ENCODE measurements around the gene OSBPL8. TPM values are rescaled to one million over a fixed set of nuclear protein-coding genes. Genes with fewer than 3 reads are reported as not detected.
"Not testable (repeated sequence)": the region's sequence is repeated elsewhere in the genome, so short reads cannot be mapped to it uniquely, and the experiment has no call there.

OSBPL8 gene
- total RNA-seq, 2 experiments from 2014 or later: 119 to 130 TPM

GRCh38 chr12:76505050-76505449 is 54.5 kb downstream of the OSBPL8 start:
- no peak for DNase-seq
- Mint-ChIP-seq H3K4me1 (no peaks in the 10 kb centered on the region), H3K9me3 (peaks cover 10% of the 10 kb centered on the region), H3K27me3 (no peaks in the 10 kb centered on the region), H3K27ac (no peak overlapping the region), H3K4me3 (no peak overlapping the region), H3K36me3 (ENCODE audit: low read depth) (peaks cover 44% of the 10 kb centered on the region)
- ChIA-PET CTCF (no interaction called here), POLR2A (no interaction called here)

GRCh38 chr12:76504606-76505005 is 55.0 kb downstream of the OSBPL8 start:
- ChIA-PET POLR2A (no interaction called here), CTCF (no interaction called here)
- Mint-ChIP-seq H3K27ac (no peak overlapping the region), H3K4me3 (no peak overlapping the region), H3K36me3 (ENCODE audit: low read depth) (peaks cover 46% of the 10 kb centered on the region), H3K4me1 (no peaks in the 10 kb centered on the region), H3K27me3 (no peaks in the 10 kb centered on the region), H3K9me3 (peaks cover 9% of the 10 kb centered on the region)
- DNase-seq: no peak

GRCh38 chr12:76503957-76504356 is 55.6 kb downstream of the OSBPL8 start:
- Mint-ChIP-seq H3K4me3 (no peak overlapping the region), H3K27me3 (no peaks in the 10 kb centered on the region), H3K36me3 (ENCODE audit: low read depth) (peaks cover 44% of the 10 kb centered on the region), H3K9me3 (peaks cover 7% of the 10 kb centered on the region), H3K27ac (no peak overlapping the region), H3K4me1 (no peaks in the 10 kb centered on the region)
- DNase-seq: no peak
- CTCF ChIA-PET: interaction anchor here (0.6 kb wide), 1 partner anchor 1587 kb away, joined by 3 read pairs; no protein-coding TSS in a partner anchor
- POLR2A ChIA-PET: no interaction called here

GRCh38 chr12:76501390-76501789 is 58.2 kb downstream of the OSBPL8 start:
- Mint-ChIP-seq H3K4me1 (no peaks in the 10 kb centered on the region), H3K36me3 (ENCODE audit: low read depth) (peaks cover 45% of the 10 kb centered on the region), H3K4me3 (no peak overlapping the region), H3K27me3 (no peaks in the 10 kb centered on the region), H3K27ac (no peak overlapping the region), H3K9me3 (peaks cover 8% of the 10 kb centered on the region)
- POLR2A ChIA-PET: no interaction called here
- no peak for DNase-seq
- CTCF ChIA-PET: no interaction called here

- H3K27ac Mint-ChIP-seq, DNase-seq, POLR2A ChIA-PET, H3K27me3 Mint-ChIP-seq, CTCF ChIA-PET, H3K4me1 Mint-ChIP-seq, H3K4me3 Mint-ChIP-seq: not testable (repeated sequence)
- H3K9me3 Mint-ChIP-seq: peaks cover 21% of the 10 kb centered on the region
- H3K36me3 Mint-ChIP-seq (ENCODE audit: low read depth): peaks cover 43% of the 10 kb centered on the region
Observed at GRCh38 chr12:76499136-76499535, 60.4 kb downstream of the OSBPL8 start.

GRCh38 chr12:76495556-76495955 is 64.0 kb downstream of the OSBPL8 start:
- Mint-ChIP-seq H3K27ac (no peak overlapping the region), H3K4me1 (peaks cover 2% of the 10 kb centered on the region), H3K36me3 (ENCODE audit: low read depth) (peaks cover 49% of the 10 kb centered on the region), H3K27me3 (no peaks in the 10 kb centered on the region), H3K4me3 (no peak overlapping the region), H3K9me3 (peaks cover 33% of the 10 kb centered on the region)
- POLR2A ChIA-PET: no interaction called here
- CTCF ChIA-PET: interaction anchor here (1.0 kb wide), 1 partner anchor 156 kb away, joined by 3 read pairs; no protein-coding TSS in a partner anchor
- no peak for DNase-seq

GRCh38 chr12:76491292-76491691 is 68.3 kb downstream of the OSBPL8 start:
- Mint-ChIP-seq H3K4me1 (peaks cover 4% of the 10 kb centered on the region), H3K4me3 (no peak overlapping the region), H3K36me3 (ENCODE audit: low read depth) (peaks cover 64% of the 10 kb centered on the region), H3K9me3 (peaks cover 31% of the 10 kb centered on the region), H3K27me3 (no peaks in the 10 kb centered on the region), H3K27ac (no peak overlapping the region)
- DNase-seq: no peak
- POLR2A ChIA-PET: no interaction called here
- CTCF ChIA-PET: no interaction called here

- ChIA-PET CTCF (no interaction called here), POLR2A (no interaction called here)
- peaks cover 2% of the 10 kb centered on the region for H3K4me1 Mint-ChIP-seq
- no peak overlapping the region for H3K4me3 Mint-ChIP-seq
- H3K27ac Mint-ChIP-seq: no peak overlapping the region
- H3K36me3 Mint-ChIP-seq (ENCODE audit: low read depth): peaks cover 61% of the 10 kb centered on the region
- H3K9me3 Mint-ChIP-seq: peaks cover 27% of the 10 kb centered on the region
- DNase-seq: no peak
- H3K27me3 Mint-ChIP-seq: no peaks in the 10 kb centered on the region
Observed at GRCh38 chr12:76490763-76491162, 68.8 kb downstream of the OSBPL8 start.

- Mint-ChIP-seq H3K27ac (no peak overlapping the region), H3K27me3 (no peaks in the 10 kb centered on the region), H3K4me1 (peaks cover 2% of the 10 kb centered on the region), H3K36me3 (ENCODE audit: low read depth) (peaks cover 55% of the 10 kb centered on the region), H3K9me3 (peaks cover 19% of the 10 kb centered on the region), H3K4me3 (no peak overlapping the region)
- no peak for DNase-seq
- ChIA-PET CTCF (no interaction called here), POLR2A (no interaction called here)
Observed at GRCh38 chr12:76489737-76490136, 69.8 kb downstream of the OSBPL8 start.

- H3K36me3 Mint-ChIP-seq (ENCODE audit: low read depth): peaks cover 42% of the 10 kb centered on the region
- ChIA-PET CTCF (no interaction called here), POLR2A (no interaction called here)
- H3K4me3 Mint-ChIP-seq: no peak overlapping the region
- no peaks in the 10 kb centered on the region for H3K9me3 Mint-ChIP-seq
- H3K27me3 Mint-ChIP-seq: no peaks in the 10 kb centered on the region
- no peak overlapping the region for H3K27ac Mint-ChIP-seq
- peaks cover 5% of the 10 kb centered on the region for H3K4me1 Mint-ChIP-seq
- DNase-seq: no peak
Observed at GRCh38 chr12:76486011-76486410, 73.6 kb downstream of the OSBPL8 start.

- H3K27me3 Mint-ChIP-seq: no peaks in the 10 kb centered on the region
- CTCF ChIA-PET: no interaction called here
Observed at GRCh38 chr12:76480796-76481195, 78.8 kb downstream of the OSBPL8 start.

GRCh38 chr12:76478045-76478444 is 81.5 kb downstream of the OSBPL8 start:
- no peak for DNase-seq
- ChIA-PET CTCF (no interaction called here), POLR2A (no interaction called here)
- H3K4me3 Mint-ChIP-seq: no peak overlapping the region
- H3K27me3 Mint-ChIP-seq: no peaks in the 10 kb centered on the region
- H3K4me1 Mint-ChIP-seq: peaks cover 4% of the 10 kb centered on the region
- H3K36me3 Mint-ChIP-seq (ENCODE audit: low read depth): peaks cover 17% of the 10 kb centered on the region
- no peaks in the 10 kb centered on the region for H3K9me3 Mint-ChIP-seq
- no peak overlapping the region for H3K27ac Mint-ChIP-seq

More at GRCh38 chr12:76480796-76481195, 78.8 kb downstream of the OSBPL8 start:
- no peak overlapping the region for H3K27ac Mint-ChIP-seq
- no peak overlapping the region for H3K4me3 Mint-ChIP-seq
- peaks cover 22% of the 10 kb centered on the region for H3K36me3 Mint-ChIP-seq (ENCODE audit: low read depth)
- no peaks in the 10 kb centered on the region for H3K9me3 Mint-ChIP-seq
- peaks cover 4% of the 10 kb centered on the region for H3K4me1 Mint-ChIP-seq
- DNase-seq: no peak
- POLR2A ChIA-PET: no interaction called here

GRCh38 chr12:76472862-76473261 is 86.7 kb downstream of the OSBPL8 start:
- H3K27ac Mint-ChIP-seq; CTCF ChIA-PET; DNase-seq; H3K9me3 Mint-ChIP-seq; POLR2A ChIA-PET; H3K36me3 Mint-ChIP-seq (ENCODE audit: low read depth); H3K27me3 Mint-ChIP-seq; H3K4me1 Mint-ChIP-seq; H3K4me3 Mint-ChIP-seq: not testable (repeated sequence)

GRCh38 chr12:76471579-76471978 is 88.0 kb downstream of the OSBPL8 start:
- POLR2A ChIA-PET: no interaction called here
- Mint-ChIP-seq H3K27me3 (no peaks in the 10 kb centered on the region), H3K4me1 (no peaks in the 10 kb centered on the region), H3K36me3 (ENCODE audit: low read depth) (peaks cover 2% of the 10 kb centered on the region), H3K4me3 (no peak overlapping the region), H3K9me3 (no peaks in the 10 kb centered on the region), H3K27ac (no peak overlapping the region)
- CTCF ChIA-PET: no interaction called here
- DNase-seq: no peak
